H1 (cell line): ENCODE results near the gene ZNF598. TPM values are rescaled to one million over a fixed set of nuclear protein-coding genes. Genes with fewer than 3 reads are reported as not detected.
A peak's percentile ranks its signal among the peaks of the same experiment; 100 is the strongest.

Source experiments
- CTCF ChIA-PET: fragments of 300-600 bp; sonication (Branson Sonifier 250); formaldehyde crosslinking; loops from one replicate; lab custom pipeline; 2021; ENCODE audit not compliant: partially characterized antibody; lab: Charles Lee
- POLR2A ChIA-PET: fragments of 300-600 bp; sonication (Branson Sonifier 250); formaldehyde crosslinking; loops from one replicate; lab custom pipeline; 2021; ENCODE audit warnings: inconsistent platforms; ENCODE audit not compliant: partially characterized antibody; lab: Charles Lee
- DNase-seq, 2 experiments: peaks; one replicate each; pipeline versions ENCODE4 v3.0.0 to v3.0.0-alpha.2; 2010 to 2022; ENCODE audit warnings: low spot score in 2 of 2, low read depth in 1 of 2, mixed read lengths in 1 of 2
- FAIRE-seq: peaks from 2 replicates; lab custom pipeline; 2011; peaks lifted over from hg19 to GRCh38; lab: Jason Lieb, UNC
- H2AFZ ChIP-seq: 2 replicates; pipeline ENCODE4 v1.8.1; 2012; ENCODE audit warnings: low read length, inconsistent platforms
- H2AK5ac ChIP-seq: 2 replicates; pipeline ENCODE4 v1.6.1; 2013; ENCODE audit warnings: low read depth, low read length
- H2BK120ac ChIP-seq: replicated peaks from 2 replicates; pipeline ENCODE3; 2013; ENCODE audit warnings: low read depth, low read length, inconsistent platforms
- H2BK12ac ChIP-seq: 2 replicates; pipeline ENCODE4 v1.6.1; 2013; ENCODE audit warnings: low read depth, low read length
- H2BK15ac ChIP-seq: 2 replicates; pipeline ENCODE4 v1.6.1; 2013; ENCODE audit warnings: low read length
- H2BK20ac ChIP-seq: 2 replicates; pipeline ENCODE4 v1.6.1; 2013; ENCODE audit warnings: low read length
- H2BK5ac ChIP-seq: 2 replicates; pipeline ENCODE4 v1.6.1; 2013; ENCODE audit warnings: low read depth, low read length
- H3K14ac ChIP-seq: 2 replicates; pipeline ENCODE4 v1.6.1; 2013; ENCODE audit warnings: inconsistent platforms; ENCODE audit not compliant: insufficient read length
- H3K18ac ChIP-seq: 2 replicates; pipeline ENCODE4 v1.6.1; 2013; ENCODE audit warnings: low read length; ENCODE audit errors: extremely low read depth
- H3K23ac ChIP-seq: 2 replicates; pipeline ENCODE4 v1.6.1; 2013; ENCODE audit warnings: inconsistent platforms; ENCODE audit not compliant: insufficient read length
- H3K23me2 ChIP-seq: 2 replicates; pipeline ENCODE4 v1.6.1; 2013; ENCODE audit warnings: low read depth, low read length
- H3K27ac ChIP-seq: 2 replicates; pipeline ENCODE4 v1.6.1; 2011; ENCODE audit warnings: low read depth, low read length, inconsistent platforms
- H3K27me3 ChIP-seq, 4 experiments: replicated peaks in 1 of 4; 1 replicate in 1 of 4; 2 replicates in 3 of 4; pipeline versions ENCODE4 v1.6.1 to v1.8.1; 2011 to 2013; ENCODE audit warnings: low read length in 3 of 4, mild to moderate bottlenecking in 3 of 4, inconsistent platforms in 2 of 4, mixed read lengths in 2 of 4, moderate library complexity in 1 of 4; ENCODE audit not compliant: control insufficient read depth in 3 of 4, insufficient read depth in 3 of 4; ENCODE audit errors: extremely low read depth in 1 of 4
- H3K36me3 ChIP-seq, 4 experiments: 2 replicates each; pipeline versions ENCODE4 v1.6.1 to v1.8.1; 2011 to 2013; ENCODE audit warnings: mild to moderate bottlenecking in 4 of 4, low read length in 3 of 4, moderate library complexity in 2 of 4, control low read depth in 1 of 4, inconsistent platforms in 1 of 4; ENCODE audit not compliant: insufficient read depth in 4 of 4, control insufficient read depth in 2 of 4
- H3K4ac ChIP-seq: replicated peaks from 2 replicates; pipeline ENCODE3; 2013; ENCODE audit warnings: low read length, low read depth, mixed read lengths, inconsistent platforms; ENCODE audit not compliant: insufficient read length
- H3K4me1 ChIP-seq, 4 experiments: replicated peaks in 1 of 4; 1 replicate in 1 of 4; 2 replicates in 3 of 4; pipeline versions ENCODE4 v1.6.1 to v1.8.1; 2011 to 2013; ENCODE audit warnings: low read length in 3 of 4, inconsistent platforms in 2 of 4, mixed read lengths in 1 of 4; ENCODE audit not compliant: insufficient read depth in 4 of 4, control insufficient read depth in 3 of 4
- H3K4me2 ChIP-seq, 2 experiments: 2 replicates each; pipeline versions ENCODE4 v1.6.1 to v1.8.1; 2011 to 2013; ENCODE audit warnings: low read depth in 2 of 2, low read length in 2 of 2, control low read depth in 1 of 2, inconsistent platforms in 1 of 2, mild to moderate bottlenecking in 1 of 2; ENCODE audit not compliant: insufficient read depth in 1 of 2
- H3K4me3 ChIP-seq, 4 experiments: fragments of 200-600, 300-600 bp in 1 of 4; sonication (generic), shearing (Covaris generic), sonication (Bioruptor Twin) in 1 of 4; 2 replicates each; pipeline versions ENCODE4 v1.5.1 to v1.8.1; 2011 to 2016; ENCODE audit warnings: low read length in 4 of 4, low read depth in 3 of 4, control low read depth in 2 of 4, inconsistent platforms in 2 of 4, mild to moderate bottlenecking in 2 of 4, mixed read lengths in 1 of 4, moderate library complexity in 1 of 4; ENCODE audit not compliant: insufficient read depth in 2 of 4; ENCODE audit errors: extremely low read depth in 1 of 4
- H3K56ac ChIP-seq: replicated peaks from 2 replicates; pipeline ENCODE3; 2013; ENCODE audit warnings: low read depth, mild to moderate bottlenecking, mixed read lengths, low read length, inconsistent platforms; ENCODE audit not compliant: insufficient read length
- H3K79me1 ChIP-seq: 2 replicates; pipeline ENCODE4 v1.6.1; 2013; ENCODE audit warnings: low read depth, low read length, control low read depth
- H3K79me2 ChIP-seq, 2 experiments: 2 replicates each; pipeline versions ENCODE4 v1.6.1 to v1.8.1; 2012 to 2013; ENCODE audit warnings: low read length in 2 of 2, mild to moderate bottlenecking in 2 of 2, inconsistent platforms in 1 of 2; ENCODE audit not compliant: insufficient read depth in 2 of 2, control insufficient read depth in 1 of 2
- H3K9ac ChIP-seq, 4 experiments: replicated peaks in 1 of 4; 1 replicate in 1 of 4; 2 replicates in 3 of 4; pipeline versions ENCODE4 v1.6.1 to v1.8.1; 2011 to 2013; ENCODE audit warnings: low read depth in 3 of 4, low read length in 3 of 4, control low read depth in 2 of 4, mild to moderate bottlenecking in 2 of 4, moderate library complexity in 2 of 4, inconsistent platforms in 1 of 4; ENCODE audit errors: extremely low read depth in 1 of 4
- H3K9me3 ChIP-seq, 2 experiments: 2 replicates each; pipeline versions ENCODE4 v1.6.1 to v1.8.1; 2012 to 2013; ENCODE audit warnings: mild to moderate bottlenecking in 2 of 2, moderate library complexity in 2 of 2, control low read depth in 1 of 2, inconsistent platforms in 1 of 2, low read depth in 1 of 2, low read length in 1 of 2, mixed read lengths in 1 of 2; ENCODE audit not compliant: insufficient read depth in 2 of 2
- H4K20me1 ChIP-seq, 2 experiments: replicated peaks in 1 of 2; 2 replicates each; pipeline versions ENCODE3 to v1.8.1; 2011 to 2013; ENCODE audit warnings: inconsistent platforms in 2 of 2, low read length in 2 of 2, mild to moderate bottlenecking in 1 of 2; ENCODE audit not compliant: insufficient read depth in 2 of 2, control insufficient read depth in 1 of 2
- H4K5ac ChIP-seq: 2 replicates; pipeline ENCODE4 v1.6.1; 2013; ENCODE audit warnings: low read length, low read depth, mixed read lengths, inconsistent platforms; ENCODE audit not compliant: insufficient read length
- H4K8ac ChIP-seq: 2 replicates; pipeline ENCODE4 v1.8.0; 2013; ENCODE audit warnings: mild to moderate bottlenecking, moderate library complexity, low read length, inconsistent platforms; ENCODE audit not compliant: insufficient read depth; ENCODE audit errors: extremely low read depth
- H4K91ac ChIP-seq: replicated peaks from 2 replicates; pipeline ENCODE3; 2013; ENCODE audit warnings: low read length, mixed read lengths, inconsistent platforms; ENCODE audit not compliant: insufficient read length
- BCL11A ChIP-seq, 2 experiments: IDR thresholded peaks; one replicate each; pipeline ENCODE4 v1.6.1; 2011; ENCODE audit warnings: low read depth in 2 of 2, low read length in 2 of 2, mild to moderate bottlenecking in 2 of 2
- CHD1 ChIP-seq: IDR thresholded peaks from 2 replicates; pipeline ENCODE4 v1.6.1; 2012; ENCODE audit warnings: low read depth, low read length, improper control_type of control experiment
- CTBP2 ChIP-seq: IDR thresholded peaks from 2 replicates; pipeline ENCODE4 v1.7.0; 2011; ENCODE audit warnings: borderline replicate concordance, mild to moderate bottlenecking, moderate library complexity, mixed read lengths, low read length; ENCODE audit not compliant: insufficient read depth, insufficient read length
- EZH2 ChIP-seq: fragments of 200-600 bp; sonication (generic); IDR thresholded peaks from 2 replicates; pipeline ENCODE4 v1.7.1; 2012; ENCODE audit warnings: low read depth, mild to moderate bottlenecking, moderate library complexity, low read length, inconsistent platforms; ENCODE audit not compliant: severe bottlenecking
- GABPA ChIP-seq: IDR thresholded peaks from 2 replicates; pipeline ENCODE4 v1.6.1; 2011; ENCODE audit warnings: mild to moderate bottlenecking, low read length, moderate library complexity, borderline replicate concordance; ENCODE audit not compliant: insufficient read depth
- GTF2F1 ChIP-seq: IDR thresholded peaks from 2 replicates; pipeline ENCODE4 v1.6.1; 2012; ENCODE audit warnings: low read depth, low read length, improper control_type of control experiment, borderline replicate concordance
- USF2 ChIP-seq: IDR thresholded peaks from 2 replicates; pipeline ENCODE4 v1.6.1; 2011; ENCODE audit warnings: low read length, improper control_type of control experiment
- YY1 ChIP-seq: IDR thresholded peaks from 2 replicates; pipeline ENCODE4 v1.6.1; 2011; ENCODE audit warnings: low read depth, mild to moderate bottlenecking, low read length
- WGBS, 2 experiments: shearing (Covaris generic) in 1 of 2; methylation state at CpG; one replicate each; pipeline versions ENCODE4 v1.1.6 to v1.1.7; 2013 to 2015; ENCODE audit warnings: low lambda C conversion rate in 2 of 2, mixed read lengths in 2 of 2, inconsistent platforms in 1 of 2, low coverage in 1 of 2, missing lambda C conversion rate in 1 of 2; ENCODE audit not compliant: insufficient replicate concordance in 2 of 2, insufficient coverage in 1 of 2, insufficient read length in 1 of 2; ENCODE audit errors: extremely low coverage in 1 of 2, missing lambda C conversion rate in 1 of 2; 5-methylcytosine and 5-hydroxymethylcytosine counted together
- polyA plus RNA-seq, 7 experiments: library from polyadenylated mRNA; depleted of rRNA in 3 of 7; stranded (reverse) in 5 of 7; unstranded in 2 of 7; fragments of >200 nt in 5 of 7; fragments of 200-250 nt in 2 of 7; gene quantifications; 1 replicate in 5 of 7; 2 replicates in 1 of 7; 4 replicates in 1 of 7; pipeline versions ENCODE4 v1.2.1 to v1.2.3, GENCODE V29; 2011 to 2013; ENCODE audit warnings: missing spikeins in 2 of 7, mixed read lengths in 2 of 7
- total RNA-seq: library from RNA; stranded (reverse); fragmentation: NEBNext Ultra II Directional; extraction: Animal tissue kit (Norgen Biotek cat#: 25700); gene quantifications from 2 replicates; pipeline ENCODE4 v1.2.1, GENCODE V29; 2021
- TF ChIP-seq, protein P1 (sequence below): IDR thresholded peaks from 2 replicates; pipeline ENCODE4 v1.6.1; 2011; ENCODE audit warnings: low read depth, mild to moderate bottlenecking, low read length; ENCODE audit not compliant: insufficient read depth

ZNF598 gene
- total and polyA plus RNA-seq, 2 of the 8 experiments (the other 6 are each of a cell fraction or from before 2014, with no cell fraction given) = 29.3 to 47.6 TPM

- Histone ChIP-seq H3K18ac (no peak overlapping the region), H3K4me1 (peaks cover 3 to 36% (median 21%) of the 10 kb centered on the region in 4 experiments), H2BK12ac (no peak overlapping the region), H2AFZ (no peak overlapping the region), H3K4ac (no peak overlapping the region), H4K8ac (no peak overlapping the region), H3K23me2 (peaks cover 22% of the 10 kb centered on the region), H3K23ac (no peak overlapping the region), H3K36me3 (peaks cover 2 to 5% (median 3%) of the 10 kb centered on the region in 4 experiments; a peak in 3 of 8 replicates), H2BK5ac (no peak overlapping the region), H3K14ac (no peak overlapping the region), H3K79me2 (peaks cover 0 to 9% of the 10 kb centered on the region in 2 experiments; a peak in 1 of 4 replicates), H2BK15ac (no peak overlapping the region), H3K27ac (no peak overlapping the region), H4K5ac (no peak overlapping the region), H4K20me1 (peaks cover 0 to 14% of the 10 kb centered on the region in 2 experiments), H2AK5ac (no peak overlapping the region), H3K27me3 (peaks cover 9 to 42% (median 39%) of the 10 kb centered on the region in 4 experiments; a peak in 6 of 7 replicates), H3K56ac (no peak overlapping the region), H2BK20ac (no peak overlapping the region), H3K4me3 (peak overlapping the region in 1 of 4 experiments; percentile 96; a peak in 3 of 8 replicates), H3K9me3 (no peaks in the 10 kb centered on the region), H4K91ac (no peak overlapping the region), H3K4me2 (peak overlapping the region; percentile 58 to 85; a peak in 3 of 4 replicates), H3K9ac (no peak overlapping the region), H2BK120ac (no peak overlapping the region), H3K79me1 (no peaks in the 10 kb centered on the region)
- POLR2A ChIA-PET = interaction anchor here (0.6 to 28.2 kb wide), 11 partner anchors 9 to 232 kb away, joined by 3 to 736 read pairs (median 4); partner anchors contain the start of genes MEIOB, NDUFB10, NTHL1 and RNF151
- CTCF ChIA-PET = interaction anchor here (0.6 to 1.7 kb wide), 2 partner anchors 9 to 31 kb away, joined by 4 read pairs; no protein-coding TSS in a partner anchor
- DNase-seq (no peak), FAIRE-seq (no peak)
- WGBS, 2 experiments = 91% methylated on average over 14 of the region's 14 CpGs; no CpG with 5 or more reads in 1 of the 2 experiments
- TF ChIP-seq, protein P1, sequence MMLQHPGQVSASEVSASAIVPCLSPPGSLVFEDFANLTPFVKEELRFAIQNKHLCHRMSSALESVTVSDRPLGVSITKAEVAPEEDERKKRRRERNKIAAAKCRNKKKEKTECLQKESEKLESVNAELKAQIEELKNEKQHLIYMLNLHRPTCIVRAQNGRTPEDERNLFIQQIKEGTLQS = no peak
- no peak for TF ChIP-seq GABPA
- no peak for TF ChIP-seq GTF2F1
- TF ChIP-seq USF2 = no peak
- TF ChIP-seq BCL11A (IDR thresholded peaks at IDR 0.05; ENCODE audit: low read depth in 2 of 2, low read length in 2 of 2) = no peak
- TF ChIP-seq YY1 = no peak
- TF ChIP-seq CTBP2 = no peak
- no peak for TF ChIP-seq CHD1
- TF ChIP-seq EZH2 = no peak
Observed at GRCh38 chr16:1985466-1986150, 24.0 kb downstream of the ZNF598 start.
